Esophagus mucosa (tissue), 1 donor: ENCODE data around the gene TTLL6. TPM values are rescaled to one million over a fixed set of nuclear protein-coding genes. Genes with fewer than 3 reads are reported as not detected.
A peak's percentile ranks its signal among the peaks of the same experiment; 100 is the strongest.

Experiments used
- ATAC-seq: fragments of 200-7000 bp; cut with Tn5 transposase; one replicate; pipeline ENCODE4 v1.9.1; 2020
- total RNA-seq: library from RNA; stranded (reverse); gene quantifications from one replicate; pipeline ENCODE4 v1.2.4, GENCODE V29; 2023
- donor health status: DM: yes; HTN: yes; CAD: no.

TTLL6 gene
- total RNA-seq, 1 donor from 2014 or later: 0.12 TPM

GRCh38 chr17:48737330-48738043, 79.5 kb downstream of the TTLL6 start:
- no peak for ATAC-seq

- no peak for ATAC-seq
Observed at GRCh38 chr17:48735062-48735351, 82.0 kb downstream of the TTLL6 start.

- no peak for ATAC-seq
Observed at GRCh38 chr17:48734333-48735061, 82.5 kb downstream of the TTLL6 start.

GRCh38 chr17:48733632-48734328, 83.2 kb downstream of the TTLL6 start:
- ATAC-seq: no peak

- ATAC-seq: no peak
Observed at GRCh38 chr17:48732688-48733629, 84.1 kb downstream of the TTLL6 start.

GRCh38 chr17:48731355-48731754, 85.7 kb downstream of the TTLL6 start:
- no peak for ATAC-seq

- no peak for ATAC-seq
Observed at GRCh38 chr17:48730240-48730550, 86.8 kb downstream of the TTLL6 start.

GRCh38 chr17:48729335-48730239, 87.4 kb downstream of the TTLL6 start:
- no peak for ATAC-seq

GRCh38 chr17:48728232-48729231, 88.5 kb downstream of the TTLL6 start, which contains the start of gene HOXB13:
Gene HOXB13, minus strand, starts transcription at chr17:48728750. Its CDS starts 157 bp downstream, at chr17:48728593.
- no peak for ATAC-seq

GRCh38 chr17:48727415-48728175, 89.4 kb downstream of the TTLL6 start:
- ATAC-seq: no peak

GRCh38 chr17:48726916-48727286, 90.1 kb downstream of the TTLL6 start:
- ATAC-seq: no peak

- no peak for ATAC-seq
Observed at GRCh38 chr17:48726114-48726915, 90.7 kb downstream of the TTLL6 start.

GRCh38 chr17:48725288-48726064, 91.6 kb downstream of the TTLL6 start:
- ATAC-seq: no peak

- ATAC-seq: no peak
Observed at GRCh38 chr17:48725004-48725287, 92.1 kb downstream of the TTLL6 start.

GRCh38 chr17:48724251-48725003, 92.6 kb downstream of the TTLL6 start:
- ATAC-seq: peak; percentile 74

- no peak for ATAC-seq
Observed at GRCh38 chr17:48723423-48724250, 93.4 kb downstream of the TTLL6 start.
